GM21526 (cell line): ENCODE results near the gene SNX21.
"Not testable (repeated sequence)": the region's sequence is repeated elsewhere in the genome, so short reads cannot be mapped to it uniquely, and the experiment has no call there.

Experiments
- ATAC-seq: cut with Tn5 transposase; IDR thresholded peaks from one replicate; pipeline ENCODE4 v1.9.1; 2021; ENCODE audit warnings: moderate library complexity; ENCODE audit not compliant: unreplicated experiment, low FRiP score

Gene SNX21

DNA sequence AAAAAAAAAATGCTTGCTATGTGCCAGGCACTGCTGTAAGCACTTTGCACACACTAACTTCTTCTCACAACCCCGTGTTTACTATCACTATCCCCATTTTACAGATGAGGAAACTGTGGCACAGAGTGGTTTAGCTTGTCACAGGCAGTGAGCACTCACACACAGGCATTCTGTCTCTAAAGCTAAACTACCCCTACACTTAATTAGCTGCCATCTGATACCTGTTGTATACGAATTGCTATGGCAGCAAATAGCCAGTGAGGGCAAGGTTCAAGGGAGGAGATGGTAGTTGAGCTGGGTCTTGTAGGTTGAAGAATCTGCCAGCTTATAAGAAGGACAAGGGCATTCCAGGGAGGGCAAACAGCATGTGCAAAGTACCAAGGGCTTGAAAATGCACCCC, 11.7 kb upstream of the SNX21 start:
- no peak for ATAC-seq

DNA sequence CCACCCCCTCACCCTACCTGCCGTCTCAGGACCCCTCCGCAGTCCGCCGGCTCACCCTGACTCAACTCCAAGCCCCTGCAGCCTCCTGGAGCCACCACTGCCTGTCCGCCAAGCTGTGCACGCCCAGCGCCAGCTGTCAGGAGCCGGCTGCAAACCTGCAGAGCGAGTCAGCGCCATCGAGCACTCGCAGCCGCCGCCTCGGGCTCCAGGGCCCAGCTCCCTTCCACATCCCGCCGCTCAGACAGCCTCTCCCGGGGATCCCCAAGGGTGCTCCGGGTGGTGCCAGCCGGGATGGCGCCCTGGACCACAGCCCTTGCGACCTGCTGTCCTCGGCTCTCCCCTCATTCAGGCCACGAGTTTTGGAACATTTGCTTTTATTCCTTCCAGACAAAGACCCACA, 10.7 kb upstream of the SNX21 start:
- ATAC-seq: no peak

DNA sequence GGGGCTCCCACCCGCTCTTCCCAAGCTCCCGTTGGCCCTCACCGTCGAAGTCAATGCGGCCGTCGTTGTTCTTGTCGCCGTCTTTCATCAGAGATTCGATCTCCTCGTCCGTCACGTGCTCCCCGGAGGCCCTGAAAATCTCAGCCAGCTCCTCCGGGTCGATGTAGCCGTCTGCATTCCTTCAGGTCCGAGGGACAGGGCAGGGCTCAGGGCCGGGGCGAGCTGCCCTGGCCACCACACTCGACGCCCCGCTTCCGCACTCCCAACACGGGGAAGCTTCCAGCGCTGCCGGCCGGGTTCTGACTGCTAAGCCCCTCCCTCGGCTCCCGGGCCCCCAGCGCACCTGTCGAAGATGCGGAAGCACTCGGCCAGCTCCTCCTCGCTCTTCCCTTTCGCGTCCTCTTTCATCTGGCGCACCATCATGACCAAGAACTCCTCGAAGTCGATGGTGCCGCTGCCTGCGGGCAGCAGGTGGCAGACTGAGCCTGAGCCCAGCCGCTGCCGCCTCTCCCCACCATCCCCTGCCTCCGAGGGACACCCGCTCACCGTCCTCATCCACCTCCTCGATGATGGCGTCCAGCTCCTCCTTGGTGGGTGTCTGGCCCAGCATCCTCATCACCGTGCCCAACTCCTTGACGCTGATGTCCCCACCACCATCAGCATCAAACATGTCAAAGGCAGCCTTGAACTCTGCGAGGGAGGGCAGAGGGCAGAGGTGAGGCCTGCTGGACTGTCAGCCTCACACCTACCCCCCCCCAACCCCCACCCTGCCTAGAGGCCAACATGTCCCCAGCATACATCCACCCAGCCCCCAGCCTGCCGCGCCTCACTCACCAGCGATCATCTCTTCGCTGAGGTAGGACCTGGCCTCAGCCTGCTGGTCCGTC, 9.4 kb upstream of the SNX21 start:
- no peak for ATAC-seq

- ATAC-seq: no peak
Observed at GRCh38 chr20:45826381-45827019, 7.1 kb upstream of the SNX21 start.

DNA sequence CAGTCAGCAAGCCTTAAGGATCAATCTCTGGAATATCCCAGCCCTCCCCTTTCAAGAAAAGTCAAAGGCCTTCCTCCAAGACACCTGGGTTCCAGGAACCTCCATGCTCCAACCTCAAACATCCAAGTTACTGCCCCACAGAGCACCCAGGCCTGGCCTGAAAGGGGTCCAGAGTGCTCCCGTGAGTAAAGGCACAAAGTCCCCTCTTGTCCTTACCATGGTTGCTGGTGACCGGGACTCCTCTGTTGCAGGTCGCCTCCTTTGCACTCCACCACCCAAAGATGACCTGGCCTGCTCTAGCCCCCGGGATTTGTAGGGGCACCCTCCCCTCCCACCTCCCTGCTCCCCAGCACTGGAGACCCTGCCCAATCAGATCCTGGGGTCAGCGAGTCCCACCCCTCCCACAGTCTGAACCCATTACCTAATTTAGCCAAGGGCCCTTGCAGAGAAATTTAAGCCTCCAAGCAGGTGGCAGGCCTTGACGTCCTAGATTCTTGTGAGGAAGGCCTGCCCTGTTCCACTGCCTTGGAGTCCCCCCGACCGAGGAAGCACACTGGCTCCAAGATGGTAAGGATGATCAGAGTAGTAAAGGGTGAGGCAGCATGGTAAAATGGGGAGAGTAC, 6.5 kb upstream of the SNX21 start, which contains the start of gene TNNC2:
Gene TNNC2 (minus strand): TSS at position 283 of the 623 bp plus-strand sequence. CDS start 64 bp downstream, at position 219.
- no peak for ATAC-seq

- no peak for ATAC-seq
Observed at GRCh38 chr20:45827712-45828111, 5.9 kb upstream of the SNX21 start.

GRCh38 chr20:45828589-45828988, 5.0 kb upstream of the SNX21 start:
- no peak for ATAC-seq

DNA sequence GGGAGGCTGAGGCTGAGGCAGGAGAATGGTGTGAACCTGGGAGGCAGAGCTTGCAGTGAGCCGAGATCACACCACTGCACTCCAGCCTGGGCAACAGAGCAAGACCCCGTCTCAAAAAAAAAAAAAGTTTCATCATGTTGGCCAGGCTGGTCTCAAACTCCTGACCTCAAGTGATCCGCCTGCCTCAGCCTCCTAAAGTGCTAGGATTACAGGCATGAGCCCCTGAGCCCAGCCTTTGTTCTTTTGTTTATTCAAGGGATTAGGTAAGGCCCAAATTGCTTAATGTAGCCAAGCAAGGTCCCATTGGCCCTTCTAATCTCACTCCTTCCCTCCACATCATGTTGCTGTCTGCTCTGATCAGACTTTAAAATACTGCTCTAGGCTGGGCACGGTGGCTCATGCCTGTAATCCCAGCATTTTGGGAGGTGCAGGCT, 3.9 kb upstream of the SNX21 start:
- ATAC-seq: not testable (repeated sequence)

DNA sequence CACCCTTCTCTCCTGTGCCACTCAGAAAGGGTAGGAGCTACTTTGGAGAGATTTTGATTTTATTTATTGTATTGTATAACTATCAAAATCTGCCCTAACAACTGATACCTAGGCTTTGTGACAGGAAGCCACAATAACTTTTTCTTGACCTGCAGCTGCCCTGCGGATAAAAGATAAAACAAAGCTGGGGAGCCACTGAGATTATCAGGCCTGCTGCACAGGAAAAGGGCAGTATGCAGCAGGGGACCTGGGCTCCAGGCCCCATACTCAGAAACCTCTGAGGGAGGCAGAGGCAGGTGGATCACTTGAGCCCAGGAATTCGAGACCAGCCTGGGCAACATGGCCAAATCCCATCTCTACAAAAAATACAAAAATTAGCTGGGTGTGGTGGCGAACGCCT, 980 bp upstream of the SNX21 start:
- ATAC-seq: no peak

GRCh38 chr20:45833883-45834796, 541 bp downstream of the SNX21 start:
- no peak for ATAC-seq

DNA sequence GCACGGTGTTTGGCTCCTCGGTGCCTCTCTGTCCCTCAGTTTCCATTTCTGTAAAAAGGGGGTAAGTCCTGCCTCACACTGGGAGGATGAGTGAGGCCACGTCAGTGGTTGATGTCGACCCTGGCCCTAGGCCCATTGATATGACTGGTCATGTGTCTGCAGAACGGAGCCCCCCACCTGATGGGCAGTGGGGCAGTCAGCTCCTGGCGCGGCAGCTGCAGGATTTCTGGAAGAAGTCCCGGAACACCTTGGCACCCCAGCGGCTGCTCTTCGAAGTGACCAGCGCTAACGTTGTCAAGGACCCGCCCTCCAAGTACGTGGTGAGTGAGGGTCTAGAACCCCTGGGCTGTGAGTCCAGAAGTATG, 1.2 kb downstream of the SNX21 start:
- no peak for ATAC-seq

GRCh38 chr20:45835329-45835765, 1.7 kb downstream of the SNX21 start:
- ATAC-seq: no peak

DNA sequence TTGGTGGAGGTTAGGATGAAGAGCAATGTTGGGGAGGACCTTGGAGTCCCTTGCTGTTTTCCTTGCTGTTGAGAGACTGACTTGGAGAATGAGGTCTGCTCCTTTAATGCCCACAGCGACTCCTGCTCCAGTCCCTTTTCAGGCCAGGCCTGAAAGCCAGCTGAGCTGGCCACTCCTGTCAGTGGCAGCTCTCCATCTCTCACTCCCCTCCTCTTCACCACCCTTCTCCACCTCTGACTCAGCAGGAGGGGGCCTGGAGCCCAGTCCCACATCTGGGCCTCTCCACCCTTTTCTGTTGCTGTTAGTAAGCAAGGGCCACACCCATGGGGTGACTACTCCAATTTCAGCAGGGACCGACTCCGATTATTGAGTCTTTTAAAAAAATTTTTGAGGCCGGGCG, 2.2 kb downstream of the SNX21 start:
- ATAC-seq: no peak

DNA sequence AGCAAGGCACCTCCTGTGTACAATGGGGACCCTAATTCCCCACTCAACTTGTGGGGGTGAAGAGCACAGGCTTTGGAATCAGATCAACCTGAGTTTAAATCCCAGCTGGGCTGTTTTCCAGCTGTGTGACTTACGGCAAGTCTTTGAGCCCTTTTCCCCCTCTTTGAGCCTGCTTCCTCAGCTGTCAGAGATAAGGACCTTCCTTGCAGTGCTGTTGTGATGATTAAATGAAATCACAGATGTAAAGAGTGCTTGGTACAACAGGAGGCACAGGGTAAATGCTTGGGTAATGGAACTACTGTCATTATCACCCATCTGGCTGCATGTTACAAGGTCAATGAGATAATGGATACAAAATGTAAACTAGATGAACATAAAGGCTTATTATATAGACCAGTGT, 3.2 kb downstream of the SNX21 start:
- ATAC-seq: no peak

DNA sequence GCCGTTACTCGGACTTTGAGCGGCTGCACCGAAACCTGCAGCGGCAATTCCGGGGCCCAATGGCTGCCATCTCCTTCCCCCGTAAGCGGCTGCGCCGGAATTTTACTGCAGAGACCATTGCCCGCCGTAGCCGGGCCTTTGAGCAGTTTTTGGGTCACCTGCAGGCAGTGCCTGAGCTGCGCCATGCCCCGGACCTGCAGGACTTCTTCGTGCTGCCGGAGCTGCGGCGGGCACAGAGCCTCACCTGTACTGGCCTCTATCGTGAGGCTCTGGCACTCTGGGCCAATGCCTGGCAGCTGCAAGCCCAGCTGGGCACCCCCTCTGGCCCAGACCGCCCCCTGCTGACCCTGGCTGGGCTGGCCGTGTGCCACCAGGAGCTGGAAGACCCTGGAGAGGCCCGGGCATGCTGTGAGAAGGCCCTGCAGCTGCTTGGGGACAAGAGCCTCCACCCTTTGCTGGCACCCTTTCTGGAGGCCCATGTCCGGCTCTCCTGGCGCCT, 7.2 kb downstream of the SNX21 start:
- no peak for ATAC-seq

DNA sequence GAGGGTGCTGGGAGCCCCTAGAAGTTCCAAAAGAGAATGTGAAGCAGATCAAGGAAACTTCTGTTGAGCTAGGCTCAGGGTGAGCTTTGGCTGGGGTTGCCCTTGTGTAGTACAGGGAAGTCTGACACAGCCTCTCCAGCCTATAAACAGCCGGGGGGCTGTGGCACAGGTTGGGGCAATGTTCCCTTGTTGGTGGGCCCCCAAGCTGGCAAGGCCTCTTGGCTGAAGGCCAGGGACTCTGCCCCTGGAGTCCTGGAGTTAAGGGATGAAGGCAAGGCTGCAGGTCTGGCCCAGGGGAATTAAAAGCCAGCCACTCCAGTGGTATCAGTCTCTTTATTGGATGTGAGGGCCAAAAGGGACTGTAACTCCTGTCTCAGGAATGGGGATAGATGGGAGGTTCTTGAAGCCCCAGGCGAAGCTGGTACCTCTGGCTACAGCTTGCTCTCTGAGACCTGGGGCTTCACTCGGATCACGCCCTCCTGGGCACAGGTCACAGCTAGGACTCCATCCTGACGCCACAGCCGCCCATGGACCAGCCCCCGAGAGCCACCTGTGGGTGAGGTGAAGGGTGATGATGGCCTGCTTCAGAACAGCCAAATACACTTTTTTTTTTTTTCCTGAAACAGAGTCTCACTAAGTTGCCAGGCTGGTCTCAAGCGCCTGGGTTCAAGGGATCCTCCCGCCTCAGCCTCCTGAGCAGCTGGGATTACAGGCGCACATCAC, 8.0 kb downstream of the SNX21 start:
- ATAC-seq: no peak

- ATAC-seq: peak; percentile 62
Observed at GRCh38 chr20:45842169-45842812, 8.7 kb downstream of the SNX21 start.

- ATAC-seq: no peak
Observed at GRCh38 chr20:45843506-45843905, 9.9 kb downstream of the SNX21 start.

- ATAC-seq: no peak
Observed at GRCh38 chr20:45845452-45845851, 11.9 kb downstream of the SNX21 start.
